ENCODE data around the gene SFMBT1. TPM values are rescaled to one million over a fixed set of nuclear protein-coding genes. Genes with fewer than 3 reads are reported as not detected.

The SFMBT1 gene
- total and polyA plus RNA-seq, 2 donors (not counting 1 experiment from before 2014, with no cell fraction given) = 3.7 to 5.6 TPM

DNA sequence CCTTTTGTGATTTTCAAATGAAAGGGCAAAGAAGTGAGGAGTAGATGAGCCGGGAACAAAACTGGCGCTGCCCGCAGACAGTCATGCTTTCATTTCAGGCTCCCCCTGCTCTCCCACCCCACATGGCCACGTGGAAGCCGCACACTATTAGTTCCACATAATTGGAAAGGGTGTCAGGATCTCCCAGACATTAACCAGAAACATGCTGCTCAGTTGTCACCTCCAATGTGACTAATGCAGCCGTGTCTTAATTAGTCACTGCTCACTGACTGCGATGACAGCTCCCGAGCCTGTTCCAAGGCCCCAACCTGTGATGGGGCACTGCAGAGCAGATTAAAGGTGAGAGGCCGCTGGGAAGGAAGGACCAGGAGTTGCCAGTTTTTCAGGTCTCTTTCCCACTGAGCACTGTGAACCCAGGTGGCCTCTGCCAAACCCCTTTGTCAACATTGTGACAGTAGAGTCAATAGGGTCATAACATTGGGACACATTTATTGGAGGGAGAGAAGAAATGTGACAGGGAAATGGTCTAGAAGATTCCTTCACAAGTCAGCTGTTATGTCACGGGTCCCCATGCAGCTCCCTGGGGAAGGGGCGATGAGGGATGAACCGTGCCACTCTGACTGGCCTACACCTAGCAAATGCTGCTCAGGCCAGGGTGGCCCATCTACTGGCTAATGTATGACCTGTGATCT, 38.6 kb upstream of the SFMBT1 start:
- no peaks in the 10 kb centered on the region for H3K36me3 ChIP-seq (ENCODE audit: control insufficient read depth, insufficient read depth, low read length)
- no peak overlapping the region for H3K4me2 ChIP-seq (ENCODE audit: extremely low read depth, insufficient read depth, low read length)
- H3K27ac ChIP-seq (ENCODE audit: insufficient read depth, low read length) = no peak overlapping the region
- TF ChIP-seq, protein P1, sequence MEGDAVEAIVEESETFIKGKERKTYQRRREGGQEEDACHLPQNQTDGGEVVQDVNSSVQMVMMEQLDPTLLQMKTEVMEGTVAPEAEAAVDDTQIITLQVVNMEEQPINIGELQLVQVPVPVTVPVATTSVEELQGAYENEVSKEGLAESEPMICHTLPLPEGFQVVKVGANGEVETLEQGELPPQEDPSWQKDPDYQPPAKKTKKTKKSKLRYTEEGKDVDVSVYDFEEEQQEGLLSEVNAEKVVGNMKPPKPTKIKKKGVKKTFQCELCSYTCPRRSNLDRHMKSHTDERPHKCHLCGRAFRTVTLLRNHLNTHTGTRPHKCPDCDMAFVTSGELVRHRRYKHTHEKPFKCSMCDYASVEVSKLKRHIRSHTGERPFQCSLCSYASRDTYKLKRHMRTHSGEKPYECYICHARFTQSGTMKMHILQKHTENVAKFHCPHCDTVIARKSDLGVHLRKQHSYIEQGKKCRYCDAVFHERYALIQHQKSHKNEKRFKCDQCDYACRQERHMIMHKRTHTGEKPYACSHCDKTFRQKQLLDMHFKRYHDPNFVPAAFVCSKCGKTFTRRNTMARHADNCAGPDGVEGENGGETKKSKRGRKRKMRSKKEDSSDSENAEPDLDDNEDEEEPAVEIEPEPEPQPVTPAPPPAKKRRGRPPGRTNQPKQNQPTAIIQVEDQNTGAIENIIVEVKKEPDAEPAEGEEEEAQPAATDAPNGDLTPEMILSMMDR (conservative IDR thresholded peaks at IDR 0.05 in 1 of 2, IDR thresholded peaks at IDR 0.05 in 1 of 2; ENCODE audit: low read depth in 1 of 2, low read length in 2 of 2) = no peak
- TF ChIP-seq EZH2 (IDR thresholded peaks at IDR 0.05; ENCODE audit: low read length, missing control alignments) = no peak
- no peaks in the 10 kb centered on the region for H3K9me3 ChIP-seq (ENCODE audit: control insufficient read depth, insufficient read depth, low read depth, low read length)
- H3K4me3 ChIP-seq (replicated peaks in 1 of 4; ENCODE audit: control extremely low read depth in 1 of 4, insufficient read depth in 1 of 4, low read depth in 3 of 4, low read length in 4 of 4) = no peak overlapping the region
- H2AFZ ChIP-seq (ENCODE audit: low read length) = no peak overlapping the region
- peaks cover 5% of the 10 kb centered on the region for H3K4me1 ChIP-seq (ENCODE audit: control insufficient read depth, extremely low read depth, insufficient read depth, low read length)
- no peaks in the 10 kb centered on the region for H4K20me1 ChIP-seq (ENCODE audit: control insufficient read depth, extremely low read depth, insufficient read depth, low read length)
- DNase-seq (ENCODE audit: low read depth in 2 of 2) = peak in 1 of 2 donors; percentile 52
- H3K79me2 ChIP-seq (ENCODE audit: control insufficient read depth, insufficient read depth, low read length) = no peaks in the 10 kb centered on the region
- H3K9ac ChIP-seq (ENCODE audit: insufficient read depth, low read length) = no peak overlapping the region
- no peaks in the 10 kb centered on the region for H3K27me3 ChIP-seq (ENCODE audit: control insufficient read depth, insufficient read depth, low read length)

DNA sequence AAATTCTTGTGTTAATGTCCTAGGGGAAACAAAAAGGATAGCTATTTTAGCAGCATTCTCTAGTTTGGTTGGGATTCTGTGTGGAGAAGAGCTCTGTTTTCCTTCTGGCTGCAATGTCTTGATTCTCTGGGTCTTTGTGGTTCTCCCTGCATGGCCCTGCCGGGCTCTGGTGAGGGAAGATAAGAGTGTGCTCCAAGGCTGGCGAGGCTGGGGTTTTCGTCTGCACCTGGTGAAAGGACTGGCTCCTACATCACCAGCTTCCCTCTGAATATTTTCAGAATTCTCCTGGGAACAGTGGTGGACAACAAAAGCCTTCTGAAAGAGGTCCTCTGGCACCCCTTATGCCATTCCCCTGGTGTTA, 38.1 kb upstream of the SFMBT1 start:
- Histone ChIP-seq H2AFZ (ENCODE audit: low read length) (no peak overlapping the region), H3K27ac (ENCODE audit: insufficient read depth, low read length) (no peak overlapping the region), H3K36me3 (ENCODE audit: control insufficient read depth, insufficient read depth, low read length) (no peaks in the 10 kb centered on the region), H3K9ac (ENCODE audit: insufficient read depth, low read length) (no peak overlapping the region), H3K27me3 (ENCODE audit: control insufficient read depth, insufficient read depth, low read length) (no peaks in the 10 kb centered on the region), H3K79me2 (ENCODE audit: control insufficient read depth, insufficient read depth, low read length) (no peaks in the 10 kb centered on the region), H3K4me3 (replicated peaks in 1 of 4; ENCODE audit: control extremely low read depth in 1 of 4, insufficient read depth in 1 of 4, low read depth in 3 of 4, low read length in 4 of 4) (no peak overlapping the region), H3K4me1 (ENCODE audit: control insufficient read depth, extremely low read depth, insufficient read depth, low read length) (peaks cover 5% of the 10 kb centered on the region), H4K20me1 (ENCODE audit: control insufficient read depth, extremely low read depth, insufficient read depth, low read length) (no peaks in the 10 kb centered on the region), H3K9me3 (ENCODE audit: control insufficient read depth, insufficient read depth, low read depth, low read length) (no peaks in the 10 kb centered on the region), H3K4me2 (ENCODE audit: extremely low read depth, insufficient read depth, low read length) (no peak overlapping the region)
- TF ChIP-seq, protein P1 (conservative IDR thresholded peaks at IDR 0.05 in 1 of 2, IDR thresholded peaks at IDR 0.05 in 1 of 2; ENCODE audit: low read depth in 1 of 2, low read length in 2 of 2) = no peak
- no peak for TF ChIP-seq EZH2 (IDR thresholded peaks at IDR 0.05; ENCODE audit: low read length, missing control alignments)
- DNase-seq (ENCODE audit: low read depth in 2 of 2) = no peak

DNA sequence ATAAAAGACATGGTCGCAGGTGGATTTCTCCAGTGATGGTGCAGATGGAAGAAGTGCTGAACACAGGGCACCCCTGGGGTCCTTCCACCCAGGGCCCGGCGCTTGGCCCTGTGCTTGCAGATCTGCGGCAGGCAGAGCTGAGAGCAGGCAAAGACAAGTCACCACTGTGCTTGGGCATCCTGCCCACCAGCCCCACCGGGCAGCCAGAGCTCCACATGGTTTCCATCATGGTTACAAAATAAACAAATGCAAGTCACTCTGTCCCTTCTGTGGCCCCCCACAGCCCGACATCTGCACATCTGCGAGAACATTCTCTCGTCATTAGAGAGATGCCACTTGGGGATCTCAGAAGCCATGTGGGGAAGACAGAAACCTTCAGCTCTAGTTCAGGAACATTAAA, 37.6 kb upstream of the SFMBT1 start:
- peak; percentile 62 to 67 for DNase-seq (ENCODE audit: low read depth in 2 of 2)
- Histone ChIP-seq H3K9ac (ENCODE audit: insufficient read depth, low read length) (no peak overlapping the region), H3K27ac (ENCODE audit: insufficient read depth, low read length) (no peak overlapping the region), H3K4me2 (ENCODE audit: extremely low read depth, insufficient read depth, low read length) (no peak overlapping the region), H2AFZ (ENCODE audit: low read length) (no peak overlapping the region), H3K79me2 (ENCODE audit: control insufficient read depth, insufficient read depth, low read length) (no peaks in the 10 kb centered on the region), H3K4me3 (replicated peaks in 1 of 4; ENCODE audit: control extremely low read depth in 1 of 4, insufficient read depth in 1 of 4, low read depth in 3 of 4, low read length in 4 of 4) (no peak overlapping the region), H3K9me3 (ENCODE audit: control insufficient read depth, insufficient read depth, low read depth, low read length) (no peaks in the 10 kb centered on the region), H3K36me3 (ENCODE audit: control insufficient read depth, insufficient read depth, low read length) (no peaks in the 10 kb centered on the region), H4K20me1 (ENCODE audit: control insufficient read depth, extremely low read depth, insufficient read depth, low read length) (no peaks in the 10 kb centered on the region), H3K27me3 (ENCODE audit: control insufficient read depth, insufficient read depth, low read length) (no peaks in the 10 kb centered on the region), H3K4me1 (ENCODE audit: control insufficient read depth, extremely low read depth, insufficient read depth, low read length) (peaks cover 5% of the 10 kb centered on the region)
- TF ChIP-seq, protein P1 (conservative IDR thresholded peaks at IDR 0.05 in 1 of 2, IDR thresholded peaks at IDR 0.05 in 1 of 2; ENCODE audit: low read depth in 1 of 2, low read length in 2 of 2) = no peak
- no peak for TF ChIP-seq EZH2 (IDR thresholded peaks at IDR 0.05; ENCODE audit: low read length, missing control alignments)
